Muscle of back (tissue), 11 donors: ENCODE measurements around the gene NAGS. TPM values are rescaled to one million over a fixed set of nuclear protein-coding genes. Genes with fewer than 3 reads are reported as not detected.
A peak's percentile ranks its signal among the peaks of the same experiment; 100 is the strongest.
"Not testable (repeated sequence)": the region's sequence is repeated elsewhere in the genome, so short reads cannot be mapped to it uniquely, and the experiment has no call there.

Experiments used
- DNase-seq, 3 donors: peaks; one replicate each; pipeline versions ENCODE4 v3.0.0 to v3.0.0-alpha.2; 2013
- polyA plus RNA-seq, 10 donors: library from polyadenylated mRNA; unstranded; fragments of 120-200 nt; gene quantifications; one replicate each; pipeline ENCODE4 v1.2.1, GENCODE V29; 2013; ENCODE audit not compliant: insufficient read length in 10 of 10

NAGS gene
- polyA plus RNA-seq, 10 donors: 0.21 to 0.69 (median 0.36) TPM

DNA sequence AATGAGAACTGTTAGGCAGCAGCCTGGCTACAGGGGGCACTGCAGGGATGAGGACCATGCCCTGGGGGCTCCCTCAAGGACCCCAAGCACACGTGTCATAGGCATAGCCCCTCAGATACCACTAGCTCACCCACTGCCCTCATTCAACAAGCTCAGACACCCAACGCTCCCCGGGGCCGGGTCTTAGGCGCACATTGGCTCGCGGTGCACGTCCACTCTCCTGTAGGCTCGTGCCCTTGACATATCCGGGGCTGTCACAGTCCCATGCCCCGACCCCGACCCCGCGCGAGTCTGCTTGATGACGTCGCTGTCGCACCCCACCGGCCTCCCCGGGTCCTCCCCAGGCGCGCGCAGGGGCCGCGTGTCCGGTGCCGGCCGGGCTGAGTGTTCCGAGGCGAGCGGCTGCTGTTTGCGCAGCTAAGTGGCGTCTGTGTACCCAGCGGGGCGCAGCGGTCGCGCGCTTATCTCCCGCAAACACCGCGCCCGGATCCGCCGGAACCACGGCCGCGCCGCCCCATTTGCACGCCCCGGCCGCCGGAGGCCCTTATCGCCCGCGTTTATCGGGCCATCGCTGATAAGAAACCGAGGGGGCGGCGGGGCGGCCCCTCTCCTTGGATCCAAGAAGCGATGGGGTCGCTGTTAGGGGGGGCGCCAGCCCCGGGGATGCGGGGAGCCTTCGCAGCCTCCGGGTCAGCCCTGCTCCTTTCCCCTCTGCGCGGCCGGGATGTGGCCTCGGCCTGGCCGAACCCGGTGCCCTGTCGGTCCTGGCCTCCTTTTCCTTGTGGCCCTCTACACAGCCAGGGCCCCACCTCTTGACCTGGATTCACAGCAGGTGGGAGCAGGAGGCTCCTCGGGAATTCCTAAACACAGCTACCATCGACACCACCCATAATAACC is 20.7 kb upstream of the NAGS start:
- peak in 1 of 3 donors; percentile 53 for DNase-seq

DNA sequence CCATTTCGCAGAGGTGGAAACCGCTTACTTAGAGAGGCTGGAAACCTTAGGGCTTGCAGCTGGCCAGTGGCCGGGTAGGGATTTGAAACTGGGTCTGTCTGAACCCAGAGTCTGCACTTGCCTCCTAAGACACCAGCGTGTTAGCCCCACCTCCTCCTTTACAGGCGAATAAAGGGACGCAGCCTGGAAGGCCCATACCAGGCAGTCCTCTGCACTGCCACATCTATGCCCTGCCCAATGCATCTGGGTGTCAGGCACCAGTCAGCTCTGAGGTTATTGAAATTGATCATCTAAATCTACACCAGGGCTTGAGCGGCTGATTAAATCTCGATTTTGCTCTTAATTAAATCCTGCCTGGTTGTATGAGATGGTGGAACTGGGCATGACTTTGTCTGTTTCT is 19.9 kb upstream of the NAGS start:
- no peak for DNase-seq

DNA sequence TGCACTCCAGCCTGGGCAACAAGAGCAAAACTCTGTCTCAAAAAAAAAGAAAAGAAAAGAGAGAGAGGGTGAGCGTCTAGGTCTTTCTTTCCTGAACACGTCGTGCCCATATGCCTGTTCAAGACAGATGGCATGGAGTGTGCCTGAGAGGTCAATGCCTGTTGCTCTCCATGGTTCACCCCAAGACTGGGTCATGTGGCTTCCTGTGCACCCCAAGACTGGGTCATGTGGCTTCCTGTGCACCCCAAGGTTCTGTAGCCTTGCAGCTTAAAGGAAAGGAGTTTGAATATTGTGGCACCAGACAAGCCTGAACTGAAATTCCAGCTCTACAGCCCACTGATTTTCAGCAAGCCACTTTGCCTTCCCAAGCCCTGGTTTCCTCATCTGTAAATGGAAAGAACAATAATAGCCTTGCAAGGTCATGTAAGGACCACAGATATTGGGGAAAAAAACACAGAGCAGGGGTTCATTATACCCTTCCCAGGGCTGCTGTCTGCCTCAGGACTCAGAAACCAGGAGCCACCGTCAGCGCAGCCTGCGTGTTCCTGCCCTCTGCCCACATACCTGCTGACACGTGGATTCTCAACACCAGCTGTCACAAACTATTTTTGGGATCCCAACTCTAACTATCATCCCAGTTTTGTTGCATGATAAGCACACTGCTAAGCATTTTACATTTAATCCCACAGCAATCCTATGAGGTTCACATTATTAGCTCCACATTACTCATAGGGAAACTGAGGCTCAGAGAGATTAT is 18.0 kb upstream of the NAGS start:
- no peak for DNase-seq

DNA sequence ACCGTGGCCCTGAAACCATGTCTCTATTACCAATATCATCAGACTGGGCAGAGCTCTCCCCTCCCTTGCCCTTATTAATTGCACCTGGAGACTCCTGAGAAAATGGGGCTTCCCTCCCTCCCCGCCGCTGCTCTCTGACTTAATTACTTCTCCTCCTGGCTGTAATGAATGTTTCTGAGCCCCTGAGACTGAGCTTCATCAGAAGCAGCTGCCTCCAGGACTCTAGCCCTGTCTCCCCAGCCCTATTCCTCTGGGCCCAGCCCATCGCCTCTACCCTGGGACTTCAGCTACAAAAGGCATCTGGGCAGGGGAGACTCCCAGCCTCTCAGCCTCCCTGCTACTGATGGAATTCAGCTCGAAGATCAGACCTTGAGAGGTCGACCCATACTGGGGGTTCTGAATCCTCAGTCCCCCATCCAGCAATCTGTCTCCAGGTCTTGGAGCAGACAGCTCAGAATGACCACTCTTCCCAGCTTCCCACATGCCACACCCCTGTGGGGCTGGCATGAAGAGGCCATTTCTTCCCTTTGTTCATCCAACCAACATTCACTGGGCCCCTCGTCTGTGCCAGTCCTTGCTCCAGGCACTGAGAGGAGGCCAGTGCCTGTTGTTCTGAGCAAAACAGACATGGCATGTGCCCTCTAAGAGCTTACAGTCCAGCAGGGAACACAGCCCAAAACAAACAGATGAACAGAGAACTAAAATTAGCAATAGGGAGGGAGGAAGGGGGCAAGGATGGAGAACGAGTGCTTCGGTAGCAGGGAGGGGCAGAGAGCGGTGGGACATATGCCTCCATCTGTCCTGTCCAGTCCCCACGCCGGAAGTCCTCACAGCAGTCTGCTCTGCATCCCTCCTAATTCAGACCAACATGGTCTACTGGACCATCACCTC is 17.0 kb upstream of the NAGS start:
- DNase-seq: no peak

DNA sequence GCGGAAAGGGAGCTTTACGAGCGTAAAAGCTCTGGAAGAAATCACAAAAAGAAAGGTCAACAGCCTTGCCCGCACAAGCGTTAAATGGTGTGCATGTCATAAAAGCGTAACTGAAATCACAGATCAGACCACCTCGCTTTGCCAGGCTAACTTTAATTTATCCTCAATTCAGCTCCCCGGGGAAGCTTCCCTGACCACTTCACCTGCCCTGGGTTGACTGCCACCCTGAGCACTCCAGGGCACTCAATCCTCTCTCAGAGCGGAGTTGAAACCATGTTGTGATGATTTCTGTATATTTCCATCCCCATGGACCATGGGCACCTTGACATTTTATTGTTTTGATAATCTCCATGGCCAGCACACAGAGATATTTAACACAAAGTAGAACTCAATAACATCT is 16.1 kb upstream of the NAGS start:
- no peak for DNase-seq

DNA sequence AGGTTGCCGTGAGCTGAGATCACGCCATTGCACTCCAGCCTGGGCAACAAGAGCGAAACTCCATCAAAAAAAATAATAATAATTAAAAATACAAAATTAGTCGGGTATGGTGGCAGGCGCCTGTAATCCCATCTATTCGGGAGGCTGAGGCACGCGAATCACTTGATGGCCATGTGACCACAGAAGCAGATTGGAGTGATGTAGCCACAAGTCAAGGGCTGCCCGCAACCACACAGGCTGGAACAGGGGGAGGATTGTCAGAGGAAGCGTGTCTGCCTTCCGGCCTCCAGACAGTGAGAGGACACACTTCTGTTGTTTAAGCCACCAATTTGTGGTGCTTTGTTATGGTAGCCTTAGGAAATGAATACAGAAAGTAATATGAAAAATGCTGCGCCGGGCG is 11.8 kb upstream of the NAGS start:
- DNase-seq: no peak

DNA sequence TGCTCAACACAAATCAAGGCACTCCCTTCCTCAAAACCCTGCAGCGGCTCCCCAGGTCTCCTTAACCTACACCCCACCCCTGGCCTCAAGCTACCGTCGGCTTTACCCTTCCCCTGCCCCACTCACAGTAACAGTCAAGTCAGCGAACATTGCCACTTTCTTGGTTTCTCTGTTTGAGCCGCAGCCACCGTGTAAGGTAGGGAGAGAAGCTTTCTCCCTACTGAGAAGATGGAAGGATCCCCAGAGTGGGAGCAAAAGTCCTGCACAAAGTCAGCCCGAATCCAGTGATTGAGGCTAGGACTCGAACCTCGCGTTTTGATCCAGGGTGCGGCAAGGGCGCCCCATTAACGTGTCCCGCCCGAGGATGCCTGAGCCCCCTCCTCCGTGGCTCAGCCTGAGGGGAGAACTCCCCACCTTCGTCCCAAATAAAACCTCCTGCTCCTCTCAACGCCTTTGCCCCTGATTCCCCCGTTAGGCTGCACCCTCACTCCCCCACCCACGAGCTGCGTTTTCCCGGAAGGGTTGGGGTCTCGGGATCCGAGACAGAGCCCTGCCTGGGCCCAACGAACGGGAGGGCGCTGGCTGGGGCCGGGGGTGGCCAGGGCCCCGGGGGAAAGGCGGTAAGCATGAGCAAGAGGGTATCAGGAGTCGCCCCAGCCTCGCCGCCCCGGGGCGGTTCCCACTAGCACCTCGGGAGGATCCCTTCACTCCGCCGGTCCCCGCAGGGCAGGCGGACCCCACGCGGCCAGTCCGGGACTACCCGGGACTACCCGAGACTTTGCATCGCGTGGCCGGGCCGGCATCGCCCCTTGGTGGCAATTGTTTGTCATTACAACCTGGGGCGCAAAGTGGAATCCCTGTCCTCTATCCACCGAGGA is 9.9 kb upstream of the NAGS start:
- DNase-seq: peak in 1 of 3 donors; percentile 64

DNA sequence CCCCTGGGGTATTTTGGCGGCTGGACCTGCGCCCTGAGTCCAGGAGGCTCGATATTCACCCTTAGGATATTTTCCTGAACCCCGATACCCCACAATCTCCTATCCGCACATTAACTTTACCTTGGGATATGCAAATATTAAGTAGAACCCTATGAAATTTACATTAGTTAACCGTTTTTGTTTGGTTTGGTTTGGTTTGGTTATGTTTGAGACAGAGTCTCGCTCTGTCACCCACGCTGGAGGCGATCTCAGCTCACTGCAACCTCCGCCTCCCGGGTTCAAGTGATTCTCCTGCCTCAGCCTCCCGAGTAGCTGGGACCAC is 9.3 kb upstream of the NAGS start:
- no peak for DNase-seq

DNA sequence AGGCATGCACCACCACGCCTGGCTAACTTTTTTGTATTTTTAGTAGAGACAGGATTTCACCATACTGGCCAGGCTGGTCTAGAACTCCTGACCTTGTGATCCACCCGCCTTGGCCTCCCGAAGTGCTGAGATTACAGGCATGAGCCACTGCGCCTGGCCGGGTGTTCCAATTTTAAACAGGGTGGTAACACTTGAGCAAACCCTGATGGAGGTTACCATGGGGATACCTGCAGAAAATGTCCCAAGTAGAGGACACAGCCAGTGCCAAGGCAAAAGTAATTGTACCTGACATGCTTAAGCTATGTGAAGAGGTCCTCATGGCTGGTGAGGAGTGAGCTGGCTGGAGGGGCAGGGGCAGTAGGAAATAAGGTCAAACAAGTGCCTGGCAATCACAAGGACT is 7.2 kb upstream of the NAGS start:
- not testable (repeated sequence) for DNase-seq

DNA sequence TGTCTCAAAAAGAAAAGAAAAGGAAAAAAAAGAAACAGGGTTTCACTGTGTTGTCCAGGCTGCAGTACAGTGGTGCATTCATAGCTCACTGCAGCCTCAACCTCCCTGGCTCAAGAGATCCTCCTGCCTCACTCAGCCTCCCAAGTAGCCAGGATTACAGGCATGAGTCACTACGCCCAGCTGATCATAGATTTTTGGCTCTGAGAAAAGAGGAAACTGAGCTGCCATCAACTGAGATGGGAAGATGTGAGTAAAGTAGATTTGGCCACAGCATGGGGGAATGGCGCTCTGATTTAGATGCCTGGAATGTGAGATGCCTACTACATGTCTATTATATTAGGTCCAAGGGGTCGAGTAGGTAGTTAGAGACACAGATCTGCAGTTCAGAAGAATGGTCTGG is 5.9 kb upstream of the NAGS start:
- DNase-seq: peak in 1 of 3 donors; percentile 29

DNA sequence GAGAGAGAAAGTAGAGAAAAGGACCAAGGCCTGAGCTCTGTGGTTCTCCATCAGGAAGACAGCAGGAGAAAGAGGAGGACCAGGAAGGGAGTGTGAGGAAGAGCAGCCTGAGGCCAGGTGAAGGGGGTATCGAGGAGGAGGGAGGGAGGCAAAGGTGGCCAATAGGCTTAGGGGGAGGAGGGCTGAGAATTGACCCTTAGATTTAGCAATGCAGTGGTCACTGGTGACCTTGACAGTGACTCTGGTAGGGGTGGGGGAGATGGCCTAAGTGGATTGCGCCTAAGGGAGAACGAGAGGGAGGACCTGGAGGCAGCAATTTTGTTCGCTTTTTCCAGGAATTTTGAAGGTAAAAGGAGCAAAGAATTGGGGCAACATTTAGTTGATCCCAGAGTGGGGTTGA is 5.4 kb upstream of the NAGS start:
- no peak for DNase-seq

DNA sequence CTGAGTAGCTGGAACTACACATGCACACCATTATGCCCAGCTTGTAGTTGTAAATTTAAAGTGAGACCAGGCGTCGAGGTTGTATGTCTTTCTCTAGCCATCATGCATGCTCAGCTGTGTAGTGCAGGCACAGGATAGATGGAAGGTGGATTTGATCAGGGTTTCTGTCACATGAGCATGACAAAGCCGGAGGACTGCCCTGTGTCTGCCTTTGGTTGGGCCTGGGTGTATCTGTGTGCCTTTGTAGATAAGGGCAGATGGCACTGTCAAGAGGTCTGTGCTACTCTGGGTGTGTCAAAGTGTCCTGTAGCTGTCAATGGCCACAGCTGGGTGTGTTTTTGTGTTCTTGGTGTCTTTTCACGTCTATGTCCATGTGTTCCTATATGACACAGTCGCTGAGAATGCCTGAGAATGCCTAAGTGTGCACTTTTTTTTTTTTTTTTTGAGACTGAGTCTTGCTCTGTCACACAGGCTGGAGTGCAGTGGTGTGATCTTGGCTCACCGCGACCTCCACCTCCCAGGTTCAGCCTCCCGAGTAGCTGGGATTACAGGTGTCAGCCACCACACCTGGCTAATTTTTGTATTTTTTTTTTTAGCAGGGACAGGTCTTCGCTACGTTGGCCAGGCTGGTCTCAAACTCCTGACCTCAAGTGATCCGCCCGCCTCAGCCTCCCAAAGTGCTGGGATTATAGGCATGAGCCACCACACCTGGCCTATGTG is 4.1 kb upstream of the NAGS start:
- no peak for DNase-seq

DNA sequence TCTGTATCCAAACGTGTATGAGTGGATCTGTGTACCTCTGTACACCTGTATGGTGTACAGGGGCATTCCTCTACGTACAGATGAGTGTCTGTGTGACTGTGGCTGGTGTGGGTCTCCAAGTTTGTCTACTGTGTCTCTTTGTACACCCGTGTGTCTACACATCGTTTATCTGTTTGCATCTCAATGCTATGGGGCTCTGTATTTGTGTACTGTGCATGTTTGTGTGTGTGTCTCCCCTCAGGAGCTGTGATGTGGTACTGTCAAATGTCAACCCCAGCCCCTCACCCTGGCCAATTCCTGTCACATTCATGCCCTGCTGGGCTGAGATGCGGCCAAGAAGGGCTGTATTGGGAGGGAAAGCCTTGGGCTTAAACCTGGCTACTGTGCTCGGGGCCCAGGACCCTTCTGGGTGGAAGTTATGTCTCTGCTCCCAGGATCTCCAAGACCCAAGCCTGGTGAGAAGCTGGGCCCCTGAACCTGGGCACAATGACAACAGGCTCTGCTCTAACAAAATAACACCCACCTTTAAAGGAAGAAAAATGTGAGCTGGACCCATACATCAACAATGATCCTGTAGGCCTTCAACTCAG is 3.5 kb upstream of the NAGS start:
- DNase-seq: no peak

DNA sequence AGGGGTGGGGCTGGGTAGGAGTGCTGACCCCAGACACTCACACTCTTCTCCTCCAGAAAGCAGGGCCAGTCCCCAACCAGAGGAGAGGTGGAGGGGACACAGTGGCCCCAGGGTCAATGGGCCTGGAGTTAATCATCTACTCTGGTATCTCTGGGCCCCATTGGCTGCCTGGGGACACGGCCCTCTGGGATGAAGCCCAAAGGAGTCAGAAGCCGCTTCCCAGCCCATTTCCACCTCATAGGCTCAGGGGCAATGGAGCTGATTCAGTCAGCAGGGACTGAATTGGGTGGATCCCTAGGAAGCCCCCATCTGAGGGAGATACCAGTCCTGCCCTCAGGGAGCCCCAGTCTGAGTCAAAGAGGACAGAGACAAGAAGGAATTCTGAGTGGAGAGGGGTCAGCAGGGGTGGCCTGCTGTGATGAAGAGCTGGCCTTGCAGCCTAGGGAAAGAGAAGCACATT is 2.9 kb upstream of the NAGS start:
- DNase-seq: no peak

DNA sequence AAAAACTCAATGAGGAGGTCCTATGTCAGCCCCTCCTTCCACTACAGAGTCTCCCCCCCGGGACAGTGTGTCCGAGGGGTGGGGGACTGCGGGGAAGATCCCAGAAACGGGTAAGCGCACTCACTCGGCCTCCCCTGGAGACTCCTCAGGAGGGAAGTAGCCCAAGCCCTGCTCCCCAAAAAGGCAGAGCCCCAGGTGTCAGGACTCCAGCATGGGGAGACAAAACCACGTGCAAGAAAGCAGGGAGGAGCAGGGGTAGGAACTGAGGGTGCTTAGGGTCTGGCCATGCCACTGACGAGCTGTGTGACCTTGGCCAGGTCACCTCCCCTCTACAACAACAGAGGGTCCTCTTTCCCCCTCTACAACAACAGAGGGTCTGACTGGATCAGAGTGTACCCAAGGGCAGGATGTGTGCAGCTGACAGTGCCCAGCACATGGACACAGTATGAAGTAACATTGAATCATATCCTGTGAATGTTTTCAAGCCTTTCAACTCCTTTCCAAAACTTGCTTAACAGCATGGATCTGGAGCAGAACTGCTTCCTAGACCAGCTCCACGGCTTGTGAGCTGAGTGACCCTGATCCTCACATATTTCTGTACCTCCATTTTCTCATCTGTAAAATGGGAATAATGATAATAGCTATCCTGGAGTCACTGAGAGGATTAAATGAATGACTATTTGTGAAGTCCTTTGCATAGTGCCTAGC is 2.1 kb upstream of the NAGS start:
- DNase-seq: peak in 1 of 3 donors; percentile 43

DNA sequence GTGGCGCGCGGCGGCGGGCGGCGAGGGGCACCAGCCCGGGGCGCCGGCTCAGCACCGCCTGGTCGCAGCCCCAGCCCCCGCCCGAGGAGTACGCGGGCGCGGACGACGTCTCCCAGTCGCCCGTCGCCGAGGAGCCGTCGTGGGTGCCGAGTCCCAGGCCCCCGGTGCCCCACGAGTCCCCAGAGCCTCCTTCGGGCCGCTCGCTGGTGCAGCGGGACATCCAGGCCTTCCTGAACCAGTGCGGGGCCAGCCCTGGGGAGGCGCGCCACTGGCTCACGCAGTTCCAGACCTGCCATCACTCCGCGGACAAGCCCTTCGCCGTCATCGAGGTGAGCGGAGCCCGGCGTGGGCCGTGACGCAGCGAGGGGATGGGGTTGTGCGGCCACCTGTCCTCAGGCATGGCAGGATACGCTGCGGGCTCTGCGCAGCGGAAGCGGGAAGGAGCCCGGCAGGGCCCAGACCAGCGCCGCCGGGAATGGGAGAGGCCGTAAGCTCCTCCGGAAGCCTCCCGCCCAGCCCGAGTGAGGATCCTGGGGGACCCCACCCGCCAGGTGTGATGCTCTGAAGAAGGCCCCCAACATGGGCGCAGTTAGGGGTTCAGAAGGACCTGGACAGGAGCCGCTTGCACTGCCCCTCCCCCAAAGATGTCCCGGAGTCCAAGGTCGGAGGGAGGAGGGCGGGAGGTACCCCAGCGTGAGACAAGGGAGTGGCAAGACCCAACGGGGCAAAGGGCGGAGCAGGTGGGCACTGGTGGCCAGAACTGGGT is 522 bp downstream of the NAGS start:
- peak in 1 of 3 donors; percentile 24 for DNase-seq

DNA sequence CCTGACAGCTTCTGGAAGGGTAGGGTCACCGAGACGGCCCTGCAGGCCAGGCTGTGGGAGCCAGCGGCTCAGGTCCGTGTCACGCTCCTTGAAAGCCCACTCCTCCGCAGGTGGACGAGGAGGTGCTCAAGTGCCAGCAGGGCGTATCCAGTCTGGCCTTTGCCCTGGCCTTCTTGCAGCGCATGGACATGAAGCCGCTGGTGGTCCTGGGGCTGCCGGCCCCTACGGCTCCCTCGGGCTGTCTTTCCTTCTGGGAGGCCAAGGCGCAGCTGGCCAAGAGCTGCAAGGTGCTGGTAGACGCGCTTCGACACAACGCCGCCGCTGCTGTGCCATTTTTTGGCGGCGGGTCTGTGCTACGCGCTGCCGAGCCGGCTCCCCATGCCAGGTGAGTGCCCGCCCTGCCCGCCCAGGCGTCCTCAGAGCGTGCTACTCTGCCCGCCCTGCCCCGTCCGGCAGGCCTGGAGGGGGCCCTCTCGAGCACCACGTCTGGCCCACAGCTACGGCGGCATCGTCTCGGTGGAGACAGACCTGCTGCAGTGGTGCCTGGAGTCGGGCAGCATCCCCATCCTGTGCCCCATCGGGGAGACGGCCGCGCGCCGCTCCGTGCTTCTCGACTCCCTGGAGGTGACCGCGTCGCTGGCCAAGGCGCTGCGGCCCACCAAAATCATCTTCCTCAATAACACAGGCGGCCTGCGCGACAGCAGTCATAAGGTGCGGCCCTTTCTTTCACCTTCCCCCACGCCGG is 1.3 kb downstream of the NAGS start:
- peak in 1 of 3 donors; percentile 51 for DNase-seq

DNA sequence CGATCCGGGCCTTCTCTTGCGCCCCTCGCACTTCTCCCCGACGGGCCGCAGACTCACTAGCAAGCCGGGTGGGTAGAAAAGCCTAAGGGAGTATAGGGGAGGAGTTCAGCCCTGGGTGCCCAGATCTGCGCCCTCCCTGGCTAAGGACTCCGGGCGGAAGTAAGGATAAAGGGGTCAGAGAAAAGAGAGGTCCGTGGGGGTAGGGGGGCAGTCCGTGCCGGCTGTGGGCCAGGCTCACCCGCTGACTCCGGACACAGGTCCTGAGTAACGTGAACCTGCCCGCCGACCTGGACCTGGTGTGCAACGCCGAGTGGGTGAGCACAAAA is 1.8 kb downstream of the NAGS start:
- no peak for DNase-seq
